Testis (tissue), 2 donors: ENCODE data around the gene IL9.

Experiments
- CTCF ChIP-seq, 3 experiments: fragments of 450-650 bp in 2 of 3; fragments of 200-600 bp in 1 of 3; sonication (generic) in 1 of 3; IDR thresholded peaks; one replicate each; pipeline ENCODE4 v1.5.1; 2016 to 2019; ENCODE audit warnings: antibody characterized with exemption in 3 of 3, mild to moderate bottlenecking in 2 of 3, moderate library complexity in 1 of 3
- POLR2A ChIP-seq: fragments of 450-650 bp; IDR thresholded peaks from one replicate; pipeline ENCODE4 v1.6.1; 2017; ENCODE audit warnings: antibody characterized with exemption, mild to moderate bottlenecking, moderate library complexity

DNA sequence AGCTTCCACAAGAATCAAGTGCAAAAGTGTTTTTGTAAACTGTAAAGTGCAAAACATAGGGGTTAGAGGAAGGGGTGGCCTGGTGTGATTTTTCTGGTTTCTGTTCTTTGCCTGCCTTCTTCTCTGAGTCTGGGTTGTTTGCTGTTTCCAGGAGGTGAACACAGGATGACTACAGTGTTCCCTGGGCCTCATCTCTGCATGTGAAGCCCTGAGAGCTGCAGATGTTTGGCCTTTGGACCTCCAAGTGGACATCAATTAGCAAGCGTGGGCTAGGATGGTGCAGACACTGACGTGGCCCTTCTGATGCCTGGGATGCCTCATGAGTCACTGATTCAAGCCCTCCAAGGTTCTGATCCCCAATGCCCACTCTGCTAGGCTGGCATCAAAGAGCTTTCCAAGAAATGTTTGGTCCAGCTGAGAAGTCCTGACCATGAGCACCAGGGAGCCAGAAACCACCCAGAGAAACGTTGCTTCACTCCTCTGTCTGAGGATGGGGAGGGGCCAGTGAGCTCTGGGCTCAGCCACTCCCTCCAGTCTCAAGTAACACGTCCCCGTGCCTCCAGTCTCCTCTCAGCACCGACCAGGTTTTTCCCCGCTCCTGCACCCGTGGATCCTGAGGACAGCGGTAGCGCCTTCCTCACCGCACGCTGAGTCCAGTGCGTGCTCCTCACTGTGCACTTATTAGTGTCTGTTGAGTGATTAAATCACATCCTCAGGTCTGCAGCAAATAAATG, 7.6 kb downstream of the IL9 start:
- TF ChIP-seq CTCF (IDR thresholded peaks at IDR 0.05) (no peak), POLR2A (no peak)
